PFSK-1 (cell line): ENCODE measurements around the gene GCFC2.

ENCODE experiments used
- FOXP2 ChIP-seq: optimal IDR thresholded peaks from 2 replicates; pipeline ENCODE3; 2011; ENCODE audit warnings: borderline replicate concordance, control low read depth, inconsistent platforms; ENCODE audit not compliant: insufficient read depth; ENCODE audit errors: extremely low read length, extremely low read depth
- POLR2AphosphoS5 ChIP-seq: IDR thresholded peaks from 2 replicates; pipeline ENCODE4 v1.6.1; 2012; ENCODE audit warnings: low read depth, mild to moderate bottlenecking, control low read depth, low read length, moderate library complexity
- SIN3A ChIP-seq: IDR thresholded peaks from 2 replicates; pipeline ENCODE4 v1.6.1; 2012; ENCODE audit warnings: mild to moderate bottlenecking, low read length, moderate library complexity, borderline replicate concordance; ENCODE audit not compliant: insufficient read depth
- TAF1 ChIP-seq: IDR thresholded peaks from 2 replicates; pipeline ENCODE4 v1.6.1; 2012; ENCODE audit warnings: low read length, control low read depth, borderline replicate concordance; ENCODE audit not compliant: insufficient read depth
- TF ChIP-seq, protein P1 (sequence below), 2 experiments: IDR thresholded peaks; 2 replicates each; pipeline versions ENCODE4 v1.6.1 to v1.8.0; 2011 to 2012; ENCODE audit warnings: low read depth in 2 of 2, low read length in 2 of 2, control low read depth in 1 of 2, inconsistent platforms in 1 of 2, mild to moderate bottlenecking in 1 of 2, moderate library complexity in 1 of 2; ENCODE audit not compliant: insufficient read depth in 1 of 2

GRCh38 chr2:75676464-75676863, 34.3 kb downstream of the GCFC2 start:
- TF ChIP-seq TAF1 (no peak), POLR2AphosphoS5 (no peak), FOXP2 (no peak), SIN3A (no peak)
- TF ChIP-seq, protein P1, sequence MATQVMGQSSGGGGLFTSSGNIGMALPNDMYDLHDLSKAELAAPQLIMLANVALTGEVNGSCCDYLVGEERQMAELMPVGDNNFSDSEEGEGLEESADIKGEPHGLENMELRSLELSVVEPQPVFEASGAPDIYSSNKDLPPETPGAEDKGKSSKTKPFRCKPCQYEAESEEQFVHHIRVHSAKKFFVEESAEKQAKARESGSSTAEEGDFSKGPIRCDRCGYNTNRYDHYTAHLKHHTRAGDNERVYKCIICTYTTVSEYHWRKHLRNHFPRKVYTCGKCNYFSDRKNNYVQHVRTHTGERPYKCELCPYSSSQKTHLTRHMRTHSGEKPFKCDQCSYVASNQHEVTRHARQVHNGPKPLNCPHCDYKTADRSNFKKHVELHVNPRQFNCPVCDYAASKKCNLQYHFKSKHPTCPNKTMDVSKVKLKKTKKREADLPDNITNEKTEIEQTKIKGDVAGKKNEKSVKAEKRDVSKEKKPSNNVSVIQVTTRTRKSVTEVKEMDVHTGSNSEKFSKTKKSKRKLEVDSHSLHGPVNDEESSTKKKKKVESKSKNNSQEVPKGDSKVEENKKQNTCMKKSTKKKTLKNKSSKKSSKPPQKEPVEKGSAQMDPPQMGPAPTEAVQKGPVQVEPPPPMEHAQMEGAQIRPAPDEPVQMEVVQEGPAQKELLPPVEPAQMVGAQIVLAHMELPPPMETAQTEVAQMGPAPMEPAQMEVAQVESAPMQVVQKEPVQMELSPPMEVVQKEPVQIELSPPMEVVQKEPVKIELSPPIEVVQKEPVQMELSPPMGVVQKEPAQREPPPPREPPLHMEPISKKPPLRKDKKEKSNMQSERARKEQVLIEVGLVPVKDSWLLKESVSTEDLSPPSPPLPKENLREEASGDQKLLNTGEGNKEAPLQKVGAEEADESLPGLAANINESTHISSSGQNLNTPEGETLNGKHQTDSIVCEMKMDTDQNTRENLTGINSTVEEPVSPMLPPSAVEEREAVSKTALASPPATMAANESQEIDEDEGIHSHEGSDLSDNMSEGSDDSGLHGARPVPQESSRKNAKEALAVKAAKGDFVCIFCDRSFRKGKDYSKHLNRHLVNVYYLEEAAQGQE (IDR thresholded peaks at IDR 0.05; ENCODE audit: insufficient read depth in 1 of 2, low read depth in 2 of 2, low read length in 2 of 2): no peak
